ENCODE data around the gene SMURF1. TPM values are rescaled to one million over a fixed set of nuclear protein-coding genes. Genes with fewer than 3 reads are reported as not detected.

SMURF1 gene
- total RNA-seq, 2 experiments from 2014 or later: 10.1 to 11.1 TPM

GRCh38 chr7:99011706-99012404, 132.1 kb downstream of the SMURF1 start:
- no peak for DNase-seq
- Mint-ChIP-seq H3K4me1 (ENCODE audit: low read depth) (peaks cover 4% of the 10 kb centered on the region), H3K27me3 (ENCODE audit: low read depth) (no peaks in the 10 kb centered on the region), H3K4me3 (no peak overlapping the region), H3K36me3 (ENCODE audit: low read depth) (peaks cover 62% of the 10 kb centered on the region), H3K27ac (no peak overlapping the region), H3K9me3 (no peaks in the 10 kb centered on the region)
- intact Hi-C loops (cut with micrococcal nuclease): no loop called here
- CTCF ChIA-PET: no interaction called here

GRCh38 chr7:99011341-99011705, 132.6 kb downstream of the SMURF1 start:
- H3K27ac Mint-ChIP-seq: no peak overlapping the region
- H3K36me3 Mint-ChIP-seq (ENCODE audit: low read depth): peaks cover 61% of the 10 kb centered on the region
- no peaks in the 10 kb centered on the region for H3K27me3 Mint-ChIP-seq (ENCODE audit: low read depth)
- DNase-seq: no peak
- no peak overlapping the region for H3K4me3 Mint-ChIP-seq
- intact Hi-C loops (cut with micrococcal nuclease): no loop called here
- peaks cover 1% of the 10 kb centered on the region for H3K4me1 Mint-ChIP-seq (ENCODE audit: low read depth)
- CTCF ChIA-PET: no interaction called here
- H3K9me3 Mint-ChIP-seq: no peaks in the 10 kb centered on the region

DNA sequence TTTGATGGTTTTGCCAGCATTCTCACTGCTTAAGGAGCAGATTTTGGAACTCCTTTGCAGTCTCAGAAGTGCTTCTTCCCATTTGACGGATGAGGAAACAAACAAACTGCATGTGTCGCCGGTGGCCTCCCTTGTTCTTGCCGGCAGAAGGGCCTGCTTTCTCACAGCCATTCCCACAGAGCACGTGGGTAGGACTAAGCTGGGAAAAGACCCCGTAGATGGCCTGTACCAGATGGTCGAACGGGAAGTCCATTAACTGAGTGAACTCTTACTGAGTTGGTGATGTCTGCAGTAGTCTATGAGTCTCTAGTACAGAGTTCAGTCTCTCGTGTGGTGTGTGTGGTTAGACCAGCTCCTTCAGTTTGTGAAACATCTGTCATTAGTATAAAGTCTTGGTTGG, 133.6 kb downstream of the SMURF1 start:
- CTCF ChIA-PET: no interaction called here
- peaks cover 59% of the 10 kb centered on the region for H3K36me3 Mint-ChIP-seq (ENCODE audit: low read depth)
- no peaks in the 10 kb centered on the region for H3K4me1 Mint-ChIP-seq (ENCODE audit: low read depth)
- intact Hi-C loops (cut with micrococcal nuclease): no loop called here
- DNase-seq: no peak
- no peaks in the 10 kb centered on the region for H3K9me3 Mint-ChIP-seq
- H3K27ac Mint-ChIP-seq: no peak overlapping the region
- H3K4me3 Mint-ChIP-seq: no peak overlapping the region
- no peaks in the 10 kb centered on the region for H3K27me3 Mint-ChIP-seq (ENCODE audit: low read depth)

GRCh38 chr7:99008921-99009530, 134.9 kb downstream of the SMURF1 start:
- H3K4me1 Mint-ChIP-seq (ENCODE audit: low read depth): no peaks in the 10 kb centered on the region
- H3K27me3 Mint-ChIP-seq (ENCODE audit: low read depth): no peaks in the 10 kb centered on the region
- intact Hi-C loops (cut with micrococcal nuclease): no loop called here
- no peak overlapping the region for H3K27ac Mint-ChIP-seq
- H3K9me3 Mint-ChIP-seq: no peaks in the 10 kb centered on the region
- no peak overlapping the region for H3K4me3 Mint-ChIP-seq
- CTCF ChIA-PET: no interaction called here
- no peak for DNase-seq
- H3K36me3 Mint-ChIP-seq (ENCODE audit: low read depth): peaks cover 54% of the 10 kb centered on the region

DNA sequence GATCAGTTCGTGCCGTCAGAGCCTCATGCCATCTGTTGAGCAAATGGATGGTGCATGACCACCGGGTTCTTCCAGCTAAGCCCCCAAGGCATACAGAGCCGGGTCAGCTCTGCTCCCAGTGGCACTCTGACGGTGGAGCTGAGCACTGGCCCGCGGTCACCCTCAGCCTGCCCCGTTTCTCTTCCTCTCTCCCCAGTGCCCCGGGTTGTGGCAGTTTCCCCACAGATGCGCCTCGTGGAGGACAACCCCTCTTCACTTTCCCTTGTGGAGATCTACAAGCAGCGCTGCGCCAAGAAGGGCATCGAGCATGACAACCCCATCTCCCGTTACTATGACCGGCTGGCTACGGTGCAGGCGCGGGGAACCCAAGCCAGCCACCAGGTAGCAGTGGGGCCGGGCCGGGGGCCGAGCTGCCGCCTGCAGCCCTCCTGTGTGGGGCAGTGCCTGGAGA, 135.7 kb downstream of the SMURF1 start:
- CTCF ChIA-PET: no interaction called here
- no peak for DNase-seq
- no peak overlapping the region for H3K4me3 Mint-ChIP-seq
- no peaks in the 10 kb centered on the region for H3K27me3 Mint-ChIP-seq (ENCODE audit: low read depth)
- intact Hi-C loops (cut with micrococcal nuclease): no loop called here
- H3K27ac Mint-ChIP-seq: no peak overlapping the region
- H3K9me3 Mint-ChIP-seq: no peaks in the 10 kb centered on the region
- H3K4me1 Mint-ChIP-seq (ENCODE audit: low read depth): no peaks in the 10 kb centered on the region
- peaks cover 49% of the 10 kb centered on the region for H3K36me3 Mint-ChIP-seq (ENCODE audit: low read depth)

DNA sequence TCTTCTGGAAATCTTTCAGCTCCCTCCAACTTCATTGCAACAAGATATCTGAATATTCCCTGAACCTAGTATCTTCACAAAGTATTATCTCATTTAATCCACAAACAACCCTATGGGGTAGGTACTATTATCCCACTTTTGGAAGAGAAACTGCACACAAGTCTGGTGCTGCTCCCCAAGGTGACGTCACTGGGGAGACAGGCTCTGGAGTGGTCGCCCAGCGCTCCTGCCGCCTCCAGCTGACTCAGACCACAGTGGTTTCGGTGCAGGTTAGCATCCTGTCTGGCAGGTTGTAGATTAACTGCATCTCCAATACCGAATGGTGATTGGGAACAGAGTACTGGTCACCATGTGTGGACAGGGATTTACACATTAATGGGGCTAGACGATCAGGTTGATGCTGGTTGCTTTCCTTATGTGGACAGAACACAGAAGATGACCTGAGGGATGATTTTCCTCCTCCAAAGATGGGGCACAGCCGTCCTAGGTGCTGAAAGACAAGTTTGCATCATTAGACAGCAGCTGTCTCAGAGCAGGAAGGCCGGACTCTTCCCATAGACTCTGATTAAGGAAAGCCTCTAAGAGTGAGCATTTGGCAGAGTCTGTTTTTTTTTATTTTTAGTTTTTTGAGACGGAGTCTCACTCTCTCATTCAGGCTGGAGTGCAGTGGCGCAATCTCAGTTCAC, 137.0 kb downstream of the SMURF1 start:
- no peak for DNase-seq
- no peaks in the 10 kb centered on the region for H3K27me3 Mint-ChIP-seq (ENCODE audit: low read depth)
- no peaks in the 10 kb centered on the region for H3K9me3 Mint-ChIP-seq
- H3K27ac Mint-ChIP-seq: no peak overlapping the region
- H3K4me3 Mint-ChIP-seq: no peak overlapping the region
- H3K36me3 Mint-ChIP-seq (ENCODE audit: low read depth): peaks cover 43% of the 10 kb centered on the region
- CTCF ChIA-PET: interaction anchor here (1.6 kb wide), 1 partner anchor 34 kb away, joined by 5 read pairs; no protein-coding TSS in a partner anchor
- no peaks in the 10 kb centered on the region for H3K4me1 Mint-ChIP-seq (ENCODE audit: low read depth)
- intact Hi-C loops (cut with micrococcal nuclease): no loop called here

DNA sequence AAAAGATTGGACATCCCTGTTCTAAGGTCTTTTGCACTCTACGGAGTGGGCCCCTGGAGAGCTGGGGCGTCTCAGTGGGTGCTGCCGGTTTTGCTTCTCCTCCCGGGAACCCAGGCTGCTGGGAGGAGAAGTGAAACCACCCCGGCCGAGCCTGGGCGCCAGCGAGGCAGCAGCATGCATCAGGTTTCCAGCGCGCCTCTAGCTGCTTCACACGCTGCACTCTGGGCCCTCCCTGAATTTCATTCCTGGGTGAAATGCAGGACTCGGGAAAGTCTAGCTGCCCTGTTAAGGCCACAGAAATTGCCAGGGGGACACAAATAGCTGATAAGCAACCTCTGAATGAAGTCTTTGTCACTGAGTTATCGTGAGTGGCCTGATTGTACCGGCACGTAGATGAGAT, 138.1 kb downstream of the SMURF1 start:
- no peak overlapping the region for H3K4me3 Mint-ChIP-seq
- no peak for DNase-seq
- no peaks in the 10 kb centered on the region for H3K4me1 Mint-ChIP-seq (ENCODE audit: low read depth)
- no peaks in the 10 kb centered on the region for H3K27me3 Mint-ChIP-seq (ENCODE audit: low read depth)
- intact Hi-C loops (cut with micrococcal nuclease): no loop called here
- CTCF ChIA-PET: interaction anchor here (0.6 to 1.6 kb wide), 2 partner anchors 35 to 164 kb away, joined by 3 to 5 read pairs; no protein-coding TSS in a partner anchor
- H3K36me3 Mint-ChIP-seq (ENCODE audit: low read depth): peaks cover 40% of the 10 kb centered on the region
- no peaks in the 10 kb centered on the region for H3K9me3 Mint-ChIP-seq
- no peak overlapping the region for H3K27ac Mint-ChIP-seq

- Mint-ChIP-seq H3K27ac (no peak overlapping the region), H3K9me3 (no peaks in the 10 kb centered on the region), H3K4me3 (no peak overlapping the region), H3K36me3 (ENCODE audit: low read depth) (peaks cover 35% of the 10 kb centered on the region), H3K4me1 (ENCODE audit: low read depth) (no peaks in the 10 kb centered on the region), H3K27me3 (ENCODE audit: low read depth) (no peaks in the 10 kb centered on the region)
- intact Hi-C loops (cut with micrococcal nuclease): no loop called here
- CTCF ChIA-PET: interaction anchor here (0.6 kb wide), 1 partner anchor 164 kb away, joined by 3 read pairs; no protein-coding TSS in a partner anchor
- no peak for DNase-seq
These were observed 139.0 kb downstream of the SMURF1 start for GRCh38 chr7:99004781-99005500.

DNA sequence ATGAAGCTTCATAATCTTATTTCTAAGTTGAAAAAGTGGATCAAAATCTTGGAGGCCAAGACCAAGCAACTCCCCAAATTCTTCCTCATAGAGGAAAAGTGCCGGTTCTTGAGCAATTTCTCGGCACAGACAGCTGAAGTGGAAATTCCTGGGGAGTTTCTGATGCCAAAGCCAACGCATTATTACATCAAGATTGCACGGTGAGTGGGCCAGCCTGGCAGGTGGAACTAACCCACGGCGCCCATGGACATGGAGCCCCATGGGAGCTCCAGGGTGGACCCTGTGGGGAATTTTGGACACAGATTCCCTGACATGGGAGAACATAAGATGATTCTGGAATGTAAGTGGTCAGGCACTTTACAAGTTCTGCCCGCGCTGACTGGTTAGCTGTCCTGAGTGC, 139.7 kb downstream of the SMURF1 start:
- intact Hi-C loops (cut with micrococcal nuclease): no loop called here
- Mint-ChIP-seq H3K27me3 (ENCODE audit: low read depth) (no peaks in the 10 kb centered on the region), H3K27ac (no peak overlapping the region), H3K9me3 (no peaks in the 10 kb centered on the region), H3K4me3 (no peak overlapping the region), H3K4me1 (ENCODE audit: low read depth) (no peaks in the 10 kb centered on the region), H3K36me3 (ENCODE audit: low read depth) (peaks cover 36% of the 10 kb centered on the region)
- CTCF ChIA-PET: interaction anchor here (0.6 kb wide), 1 partner anchor 312 kb away, joined by 3 read pairs; no protein-coding TSS in a partner anchor
- DNase-seq: no peak

- intact Hi-C loops (cut with micrococcal nuclease): no loop called here
- Mint-ChIP-seq H3K27me3 (ENCODE audit: low read depth) (no peaks in the 10 kb centered on the region), H3K4me3 (no peak overlapping the region), H3K4me1 (ENCODE audit: low read depth) (no peaks in the 10 kb centered on the region), H3K27ac (no peak overlapping the region), H3K9me3 (no peaks in the 10 kb centered on the region), H3K36me3 (ENCODE audit: low read depth) (peaks cover 35% of the 10 kb centered on the region)
- CTCF ChIA-PET: no interaction called here
- DNase-seq: no peak
These were observed 140.5 kb downstream of the SMURF1 start for GRCh38 chr7:99003419-99003818.

- no peaks in the 10 kb centered on the region for H3K27me3 Mint-ChIP-seq (ENCODE audit: low read depth)
- DNase-seq: no peak
- no peaks in the 10 kb centered on the region for H3K9me3 Mint-ChIP-seq
- H3K36me3 Mint-ChIP-seq (ENCODE audit: low read depth): peaks cover 34% of the 10 kb centered on the region
- H3K4me3 Mint-ChIP-seq: no peak overlapping the region
- no peaks in the 10 kb centered on the region for H3K4me1 Mint-ChIP-seq (ENCODE audit: low read depth)
- CTCF ChIA-PET: interaction anchor here (0.6 kb wide), 1 partner anchor 344 kb away, joined by 6 read pairs; no protein-coding TSS in a partner anchor
- intact Hi-C loops (cut with micrococcal nuclease): no loop called here
- H3K27ac Mint-ChIP-seq: no peak overlapping the region
These were observed 141.1 kb downstream of the SMURF1 start for GRCh38 chr7:99002827-99003212.

GRCh38 chr7:99002148-99002826, 141.6 kb downstream of the SMURF1 start:
- no peaks in the 10 kb centered on the region for H3K9me3 Mint-ChIP-seq
- H3K36me3 Mint-ChIP-seq (ENCODE audit: low read depth): peaks cover 36% of the 10 kb centered on the region
- no peak overlapping the region for H3K4me3 Mint-ChIP-seq
- H3K27me3 Mint-ChIP-seq (ENCODE audit: low read depth): no peaks in the 10 kb centered on the region
- no peak overlapping the region for H3K27ac Mint-ChIP-seq
- CTCF ChIA-PET: interaction anchor here (0.6 kb wide), 1 partner anchor 344 kb away, joined by 6 read pairs; no protein-coding TSS in a partner anchor
- intact Hi-C loops (cut with micrococcal nuclease): no loop called here
- DNase-seq: no peak
- no peaks in the 10 kb centered on the region for H3K4me1 Mint-ChIP-seq (ENCODE audit: low read depth)

Data from activated naive CD4-positive, alpha-beta T cell treated with anti-CD3 and anti-CD28 coated beads for 36 hours (primary cell).